Subcutaneous adipose tissue (tissue), 4 donors: ENCODE data around the gene DENND4A. TPM values are rescaled to one million over a fixed set of nuclear protein-coding genes. Genes with fewer than 3 reads are reported as not detected.

Experiments
- total RNA-seq, 4 donors: library from RNA; depleted of rRNA; stranded (reverse); fragments of >200 nt; gene quantifications; one replicate each; pipeline ENCODE4 v1.1.0, GENCODE V29; 2016
- TF ChIP-seq, protein P1 (sequence below): fragments of 450-650 bp; IDR thresholded peaks from one replicate; pipeline ENCODE4 v1.5.1; 2016; ENCODE audit warnings: low read depth, mild to moderate bottlenecking, control low read depth, antibody characterized with exemption, moderate library complexity

DENND4A gene
- total RNA-seq, 4 donors from 2014 or later, result 29.4 to 36.7 (median 33.3) TPM

DNA sequence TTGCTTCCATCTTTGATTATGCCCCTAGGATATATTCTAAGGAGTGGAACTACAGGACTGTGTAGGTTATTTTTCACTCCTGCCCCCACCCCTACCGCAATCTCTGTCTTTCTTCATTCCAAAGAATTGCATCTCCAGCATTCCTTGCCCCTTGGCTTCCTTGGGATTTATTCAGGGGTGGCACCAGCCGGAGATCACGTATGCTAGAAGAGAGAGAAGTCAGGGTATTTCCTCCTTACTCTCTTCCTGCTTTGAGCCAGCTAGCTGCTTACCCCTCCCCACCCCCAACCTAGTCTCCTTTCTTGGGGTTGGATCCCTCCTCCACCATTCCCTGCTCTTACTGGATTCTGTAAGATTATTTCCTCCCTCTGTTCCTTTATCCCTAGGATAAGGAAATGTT lies 35.0 kb upstream of the DENND4A start:
- TF ChIP-seq, protein P1, sequence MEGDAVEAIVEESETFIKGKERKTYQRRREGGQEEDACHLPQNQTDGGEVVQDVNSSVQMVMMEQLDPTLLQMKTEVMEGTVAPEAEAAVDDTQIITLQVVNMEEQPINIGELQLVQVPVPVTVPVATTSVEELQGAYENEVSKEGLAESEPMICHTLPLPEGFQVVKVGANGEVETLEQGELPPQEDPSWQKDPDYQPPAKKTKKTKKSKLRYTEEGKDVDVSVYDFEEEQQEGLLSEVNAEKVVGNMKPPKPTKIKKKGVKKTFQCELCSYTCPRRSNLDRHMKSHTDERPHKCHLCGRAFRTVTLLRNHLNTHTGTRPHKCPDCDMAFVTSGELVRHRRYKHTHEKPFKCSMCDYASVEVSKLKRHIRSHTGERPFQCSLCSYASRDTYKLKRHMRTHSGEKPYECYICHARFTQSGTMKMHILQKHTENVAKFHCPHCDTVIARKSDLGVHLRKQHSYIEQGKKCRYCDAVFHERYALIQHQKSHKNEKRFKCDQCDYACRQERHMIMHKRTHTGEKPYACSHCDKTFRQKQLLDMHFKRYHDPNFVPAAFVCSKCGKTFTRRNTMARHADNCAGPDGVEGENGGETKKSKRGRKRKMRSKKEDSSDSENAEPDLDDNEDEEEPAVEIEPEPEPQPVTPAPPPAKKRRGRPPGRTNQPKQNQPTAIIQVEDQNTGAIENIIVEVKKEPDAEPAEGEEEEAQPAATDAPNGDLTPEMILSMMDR, result no peak

DNA sequence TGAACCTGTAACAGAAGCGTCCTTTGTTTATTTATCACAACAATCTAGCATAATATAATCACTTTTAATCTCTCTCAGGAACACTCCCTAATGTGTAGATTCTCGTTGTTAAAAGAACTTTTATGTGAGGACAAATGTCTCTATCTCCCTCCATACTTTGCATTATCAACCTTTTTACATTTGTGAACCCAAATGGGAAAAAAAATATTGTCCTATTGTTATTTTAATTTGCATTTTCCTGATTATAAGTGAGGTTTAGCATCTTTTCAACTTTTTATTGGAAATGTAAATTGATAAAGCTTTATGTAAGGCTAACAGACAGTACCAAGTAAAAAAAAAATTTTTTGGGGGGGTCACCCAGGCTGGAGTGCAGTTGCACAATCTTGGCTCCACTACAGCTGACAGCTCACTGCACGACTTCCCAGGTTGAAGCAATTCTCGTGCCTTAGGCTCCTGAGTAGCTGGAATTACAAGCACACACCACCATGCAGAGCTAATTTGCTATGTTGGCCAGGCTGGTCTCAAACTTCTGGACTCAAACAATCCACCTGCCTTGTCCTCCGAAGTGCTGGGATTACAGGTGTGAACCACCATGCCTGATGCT lies 33.0 kb upstream of the DENND4A start:
- TF ChIP-seq, protein P1, result no peak

DNA sequence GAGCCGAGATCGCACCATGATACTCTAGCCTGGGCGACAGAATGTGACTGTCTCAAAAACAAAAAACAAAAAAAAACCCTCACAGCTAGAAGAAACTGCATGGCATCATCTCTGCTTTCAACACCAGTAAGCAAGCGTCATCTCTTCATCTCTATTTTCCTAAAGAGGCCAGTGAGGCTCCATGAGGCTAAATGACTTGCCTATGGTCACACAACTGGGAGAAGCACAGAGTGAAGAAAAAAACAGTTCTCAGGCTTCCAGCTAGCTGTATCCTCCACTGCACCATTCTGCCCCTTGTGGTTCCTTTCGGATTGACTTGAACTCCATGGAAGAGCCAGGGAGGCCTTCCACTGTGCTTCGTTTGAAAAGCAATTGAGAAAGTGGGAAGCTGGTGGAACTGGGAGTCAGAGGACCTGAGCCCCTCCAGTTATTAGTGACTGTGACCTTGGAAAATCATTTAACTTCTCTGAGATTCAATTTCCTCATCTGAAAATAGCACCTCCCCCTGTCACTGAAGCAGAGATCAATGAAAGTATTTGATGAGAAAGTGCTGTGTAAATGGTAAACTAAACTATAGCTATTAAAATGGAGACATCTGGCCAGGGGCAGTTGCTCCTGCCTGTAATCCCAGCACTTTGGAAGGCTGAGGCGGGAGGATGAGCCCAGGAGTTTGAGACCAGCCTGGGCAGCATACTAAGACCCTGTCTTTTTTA lies 32.1 kb upstream of the DENND4A start:
- TF ChIP-seq, protein P1, result no peak

DNA sequence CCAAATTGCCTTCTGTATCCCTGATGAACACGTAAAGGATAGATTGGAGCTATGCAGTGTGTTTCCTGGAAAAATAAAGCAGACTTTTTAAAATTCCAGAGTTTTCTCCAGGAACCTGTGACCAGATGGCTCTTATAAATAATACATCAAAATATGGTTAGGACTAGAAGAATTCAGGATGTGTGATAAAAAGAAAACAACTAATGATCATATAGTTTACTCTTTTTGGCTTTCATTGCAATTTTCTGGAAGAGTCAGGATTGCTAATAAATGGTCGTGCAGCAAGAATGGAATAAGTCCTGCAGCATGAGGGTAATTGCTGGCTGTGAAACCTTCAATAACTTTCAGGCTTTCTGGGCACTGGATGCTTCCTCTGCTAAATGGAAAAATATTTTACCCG lies 30.2 kb upstream of the DENND4A start:
- TF ChIP-seq, protein P1, result no peak

DNA sequence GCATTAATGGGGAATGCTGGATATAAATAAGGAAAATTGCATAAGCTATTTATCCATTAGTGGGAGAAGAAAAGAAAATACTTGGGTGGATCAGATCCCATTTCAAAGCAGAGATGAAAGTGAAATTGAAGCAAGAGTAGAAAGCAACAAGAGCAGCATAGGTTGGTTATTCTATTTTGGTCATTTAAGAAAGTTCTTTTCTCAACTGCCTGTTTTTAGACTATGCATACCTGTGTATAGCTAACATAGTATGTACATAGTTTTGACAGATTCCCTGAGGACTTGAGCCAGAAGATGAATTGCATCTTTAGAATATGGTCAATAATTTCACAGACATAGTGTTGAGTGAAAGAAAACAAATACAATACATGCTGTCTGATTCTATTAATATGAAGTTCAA lies 29.0 kb upstream of the DENND4A start:
- TF ChIP-seq, protein P1, result no peak

DNA sequence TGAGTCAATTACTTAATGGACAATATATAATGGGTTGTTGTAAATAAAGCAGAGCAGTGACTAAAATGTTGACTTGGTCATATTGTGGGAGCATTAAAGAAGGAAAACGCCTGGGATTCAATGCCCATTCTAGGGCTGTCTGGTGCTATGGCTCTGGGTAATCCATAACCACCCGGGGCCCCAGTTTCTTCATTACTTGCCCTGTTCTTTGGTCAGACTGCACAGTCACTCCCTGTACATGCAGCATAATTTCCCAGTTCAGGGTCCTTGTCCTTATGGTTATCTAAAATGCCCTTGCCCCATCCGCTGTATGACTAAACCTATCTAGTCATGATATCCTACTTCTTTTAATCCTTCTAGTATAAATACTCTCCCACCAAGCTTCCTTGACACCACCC lies 27.5 kb upstream of the DENND4A start:
- TF ChIP-seq, protein P1, result no peak

DNA sequence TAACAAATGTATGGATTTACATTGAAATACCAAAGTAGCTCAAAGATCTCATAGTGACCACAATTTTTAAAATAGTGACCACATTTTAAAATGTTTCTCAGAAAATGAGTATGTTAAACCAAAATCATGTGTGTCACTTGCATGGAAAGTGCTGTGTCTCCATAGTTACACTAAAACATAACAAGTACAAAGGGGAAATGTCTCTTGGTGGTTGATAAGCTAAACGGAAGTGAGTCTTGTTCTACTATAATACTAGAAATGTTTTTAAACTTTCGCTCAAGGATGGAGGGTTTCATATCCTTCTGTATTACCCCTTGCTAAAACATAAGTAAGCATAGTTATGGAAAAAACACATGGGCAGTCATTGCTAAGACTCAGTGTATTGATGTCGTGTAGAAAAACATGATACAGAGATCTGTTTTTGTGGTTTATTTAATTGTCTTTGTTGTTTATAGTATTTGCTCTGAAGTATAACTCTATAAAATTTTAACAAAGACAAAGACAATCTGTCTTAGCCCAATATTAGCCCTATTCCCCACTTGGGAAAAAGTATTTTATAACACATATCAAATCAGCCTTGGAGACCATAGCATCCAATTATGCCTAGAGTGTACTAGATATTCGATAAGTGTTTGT lies 27.0 kb upstream of the DENND4A start:
- TF ChIP-seq, protein P1, result no peak
